ENCODE data around the gene DAPK1.

The DAPK1 gene

DNA sequence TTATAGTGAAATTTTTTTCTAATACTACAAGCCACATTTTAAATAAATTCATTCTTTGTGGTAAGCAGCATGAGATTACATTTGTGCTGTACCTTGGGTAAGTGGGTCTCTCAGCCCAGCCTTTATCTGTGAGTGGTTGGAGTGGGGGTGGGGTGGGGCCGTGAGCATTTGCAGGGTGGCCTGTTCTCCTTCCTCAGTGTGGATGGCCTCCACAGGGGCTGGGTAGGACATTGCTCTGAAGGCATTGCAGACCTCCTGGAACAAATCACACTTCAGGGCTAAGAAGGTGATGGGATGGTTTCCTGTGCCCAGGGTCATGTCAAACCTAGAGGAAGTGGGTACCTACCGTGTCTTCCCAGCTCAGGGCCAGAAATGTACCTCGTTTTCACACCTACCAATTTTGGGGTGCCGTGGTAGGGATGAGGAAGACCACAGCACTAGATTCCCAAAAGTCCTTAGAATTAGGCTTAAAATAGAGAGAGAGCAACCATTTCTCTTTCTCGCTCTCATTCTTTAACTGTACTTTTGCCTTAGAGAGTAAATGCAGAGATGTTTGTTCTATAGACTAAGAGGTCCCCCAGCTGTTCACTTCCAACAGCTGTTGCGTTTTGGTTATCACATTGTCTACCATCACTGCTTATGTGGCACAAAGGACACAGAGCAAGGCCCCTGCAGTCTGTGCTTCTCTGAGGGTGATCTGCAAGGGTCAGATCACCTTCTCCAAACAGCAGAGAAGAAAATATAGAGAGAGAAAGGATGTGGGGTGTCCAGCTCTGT lies 144.9 kb downstream of the DAPK1 start:
- Histone ChIP-seq H3K4me2 (ENCODE audit: low read length) (no peak overlapping the region), H4K20me1 (ENCODE audit: control insufficient read depth, insufficient read depth, low read depth, low read length) (no peaks in the 10 kb centered on the region), H3K79me2 (ENCODE audit: control insufficient read depth, low read length) (no peaks in the 10 kb centered on the region), H3K9me2 (replicated peaks; ENCODE audit: control insufficient read depth, low read length) (no peaks in the 10 kb centered on the region), H3K4me3 (ENCODE audit: low read length) (no peak overlapping the region), H3K27ac (ENCODE audit: low read depth, low read length) (no peak overlapping the region), H3K36me3 (ENCODE audit: control insufficient read depth, low read length) (no peaks in the 10 kb centered on the region), H3K9me3 (ENCODE audit: control insufficient read depth, insufficient read depth, low read length) (no peaks in the 10 kb centered on the region), H3K27me3 (ENCODE audit: control insufficient read depth, low read length) (no peaks in the 10 kb centered on the region), H3K4me1 (ENCODE audit: control insufficient read depth, low read length) (no peaks in the 10 kb centered on the region), H3F3A (ENCODE audit: control insufficient read depth, insufficient read depth) (no peaks in the 10 kb centered on the region)
- TF ChIP-seq, protein P1, sequence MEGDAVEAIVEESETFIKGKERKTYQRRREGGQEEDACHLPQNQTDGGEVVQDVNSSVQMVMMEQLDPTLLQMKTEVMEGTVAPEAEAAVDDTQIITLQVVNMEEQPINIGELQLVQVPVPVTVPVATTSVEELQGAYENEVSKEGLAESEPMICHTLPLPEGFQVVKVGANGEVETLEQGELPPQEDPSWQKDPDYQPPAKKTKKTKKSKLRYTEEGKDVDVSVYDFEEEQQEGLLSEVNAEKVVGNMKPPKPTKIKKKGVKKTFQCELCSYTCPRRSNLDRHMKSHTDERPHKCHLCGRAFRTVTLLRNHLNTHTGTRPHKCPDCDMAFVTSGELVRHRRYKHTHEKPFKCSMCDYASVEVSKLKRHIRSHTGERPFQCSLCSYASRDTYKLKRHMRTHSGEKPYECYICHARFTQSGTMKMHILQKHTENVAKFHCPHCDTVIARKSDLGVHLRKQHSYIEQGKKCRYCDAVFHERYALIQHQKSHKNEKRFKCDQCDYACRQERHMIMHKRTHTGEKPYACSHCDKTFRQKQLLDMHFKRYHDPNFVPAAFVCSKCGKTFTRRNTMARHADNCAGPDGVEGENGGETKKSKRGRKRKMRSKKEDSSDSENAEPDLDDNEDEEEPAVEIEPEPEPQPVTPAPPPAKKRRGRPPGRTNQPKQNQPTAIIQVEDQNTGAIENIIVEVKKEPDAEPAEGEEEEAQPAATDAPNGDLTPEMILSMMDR (IDR thresholded peaks at IDR 0.05; ENCODE audit: low read depth, low read length, poor library complexity, severe bottlenecking) = no peak
- no peak for TF ChIP-seq EZH2phosphoT487 (IDR thresholded peaks at IDR 0.05; ENCODE audit: borderline replicate concordance, low read length)

DNA sequence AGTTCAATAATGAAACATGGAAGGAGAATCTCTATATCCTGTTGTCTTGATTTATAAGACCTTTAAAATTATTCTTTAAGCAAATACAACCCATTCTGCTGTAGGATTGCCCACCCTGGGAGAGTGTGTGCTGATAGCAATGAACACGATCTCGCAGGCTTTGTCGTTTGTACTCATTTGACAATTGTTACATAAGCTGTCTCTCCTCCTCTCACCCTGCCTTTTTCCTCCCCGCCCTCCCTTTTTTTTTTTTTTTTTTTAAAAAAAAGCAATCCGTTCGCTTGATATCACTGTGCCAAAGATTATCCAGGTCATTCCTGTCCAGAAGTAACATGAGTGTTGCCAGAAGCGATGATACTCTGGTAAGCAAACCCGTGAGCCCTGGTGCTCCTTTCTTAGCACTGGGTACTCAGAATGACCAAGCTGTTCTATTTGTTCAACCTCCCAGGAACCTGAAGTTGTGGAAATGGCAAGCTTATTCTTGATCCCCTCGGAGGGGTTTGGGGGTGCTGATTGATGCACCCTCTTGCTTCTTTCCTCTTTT lies 145.5 kb downstream of the DAPK1 start:
- Histone ChIP-seq H3K79me2 (ENCODE audit: control insufficient read depth, low read length) (no peaks in the 10 kb centered on the region), H3K9me2 (replicated peaks; ENCODE audit: control insufficient read depth, low read length) (no peaks in the 10 kb centered on the region), H3K9me3 (ENCODE audit: control insufficient read depth, insufficient read depth, low read length) (no peaks in the 10 kb centered on the region), H3K27me3 (ENCODE audit: control insufficient read depth, low read length) (no peaks in the 10 kb centered on the region), H3K4me2 (ENCODE audit: low read length) (no peak overlapping the region), H3F3A (ENCODE audit: control insufficient read depth, insufficient read depth) (no peaks in the 10 kb centered on the region), H3K27ac (ENCODE audit: low read depth, low read length) (no peak overlapping the region), H4K20me1 (ENCODE audit: control insufficient read depth, insufficient read depth, low read depth, low read length) (no peaks in the 10 kb centered on the region), H3K36me3 (ENCODE audit: control insufficient read depth, low read length) (no peaks in the 10 kb centered on the region), H3K4me1 (ENCODE audit: control insufficient read depth, low read length) (no peaks in the 10 kb centered on the region), H3K4me3 (ENCODE audit: low read length) (no peak overlapping the region)
- TF ChIP-seq, protein P1 (IDR thresholded peaks at IDR 0.05; ENCODE audit: low read depth, low read length, poor library complexity, severe bottlenecking) = no peak
- TF ChIP-seq EZH2phosphoT487 (IDR thresholded peaks at IDR 0.05; ENCODE audit: borderline replicate concordance, low read length) = no peak

DNA sequence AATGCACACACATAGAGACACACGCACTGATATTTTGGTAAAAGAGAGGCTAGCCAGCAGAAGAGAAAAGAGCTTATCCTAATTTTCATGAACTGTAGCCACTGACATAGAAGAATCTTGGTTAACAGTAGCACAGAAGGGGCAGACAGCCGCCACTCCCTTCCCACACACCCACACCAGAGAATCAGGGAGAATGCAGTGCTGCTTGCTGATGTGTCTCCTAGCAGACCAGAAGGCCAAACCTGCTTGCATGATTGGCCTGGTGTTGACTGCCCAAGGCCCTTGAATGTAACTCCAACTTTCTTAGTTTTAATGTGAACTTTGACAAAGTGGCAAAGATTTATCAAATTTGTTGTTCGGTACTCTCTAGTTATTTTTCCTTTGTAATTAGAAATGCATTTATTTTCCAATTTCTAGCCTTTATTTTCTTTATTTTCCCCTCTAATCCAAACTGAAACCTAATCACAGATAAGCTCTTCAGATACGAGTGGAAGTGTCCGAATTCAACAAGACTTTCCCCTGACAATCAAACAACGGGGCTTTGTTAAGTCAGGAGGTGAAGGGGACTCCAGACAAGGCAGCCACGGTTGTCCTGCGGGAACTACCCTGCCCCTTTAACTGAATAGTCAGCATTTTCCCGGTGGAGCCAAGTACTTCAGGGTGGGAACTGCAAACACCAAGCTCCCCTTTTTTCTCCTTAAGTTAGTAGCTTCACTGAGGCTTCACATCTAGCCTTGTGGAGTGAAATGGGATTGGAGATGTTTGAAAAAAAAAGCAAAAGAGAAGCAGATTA lies 146.3 kb downstream of the DAPK1 start:
- no peaks in the 10 kb centered on the region for H3F3A ChIP-seq (ENCODE audit: control insufficient read depth, insufficient read depth)
- no peaks in the 10 kb centered on the region for H3K9me3 ChIP-seq (ENCODE audit: control insufficient read depth, insufficient read depth, low read length)
- no peaks in the 10 kb centered on the region for H3K4me1 ChIP-seq (ENCODE audit: control insufficient read depth, low read length)
- TF ChIP-seq EZH2phosphoT487 (IDR thresholded peaks at IDR 0.05; ENCODE audit: borderline replicate concordance, low read length) = no peak
- TF ChIP-seq, protein P1 (IDR thresholded peaks at IDR 0.05; ENCODE audit: low read depth, low read length, poor library complexity, severe bottlenecking) = no peak
- H3K4me2 ChIP-seq (ENCODE audit: low read length) = no peak overlapping the region
- no peaks in the 10 kb centered on the region for H3K79me2 ChIP-seq (ENCODE audit: control insufficient read depth, low read length)
- H3K9me2 ChIP-seq (replicated peaks; ENCODE audit: control insufficient read depth, low read length) = no peaks in the 10 kb centered on the region
- H3K27me3 ChIP-seq (ENCODE audit: control insufficient read depth, low read length) = no peaks in the 10 kb centered on the region
- H3K27ac ChIP-seq (ENCODE audit: low read depth, low read length) = no peak overlapping the region
- no peak overlapping the region for H3K4me3 ChIP-seq (ENCODE audit: low read length)
- H3K36me3 ChIP-seq (ENCODE audit: control insufficient read depth, low read length) = no peaks in the 10 kb centered on the region
- H4K20me1 ChIP-seq (ENCODE audit: control insufficient read depth, insufficient read depth, low read depth, low read length) = no peaks in the 10 kb centered on the region
